Adrenal gland (tissue), 12 donors: ENCODE data around the gene TACC2. TPM values are rescaled to one million over a fixed set of nuclear protein-coding genes. Genes with fewer than 3 reads are reported as not detected.

Experiments used
- DNase-seq, 7 donors: peaks; one replicate each; pipeline ENCODE4 v3.0.0-alpha.2; 2019 to 2020
- H3K27ac ChIP-seq, 5 donors: fragments of 200-600 bp; sonication (generic) in 4 of 5; 1 replicate in 3 of 5; 2 replicates in 2 of 5; pipeline versions ENCODE4 v1.5.1 to v1.8.0; 2016 to 2020; ENCODE audit warnings: mild to moderate bottlenecking in 1 of 5
- H3K27me3 ChIP-seq: fragments of 200-600 bp; 2 replicates; pipeline ENCODE4 v1.8.0; 2021
- H3K36me3 ChIP-seq, 2 donors: fragments of 200-600 bp; replicated peaks in 1 of 2; 1 replicate in 1 of 2; 2 replicates in 1 of 2; pipeline versions ENCODE4 v1.5.1 to v1.8.0; 2018 to 2022
- H3K4me1 ChIP-seq, 2 donors: fragments of 200-600 bp; replicated peaks in 1 of 2; 1 replicate in 1 of 2; 2 replicates in 1 of 2; pipeline versions ENCODE4 v1.5.1 to v1.8.0; 2018 to 2021
- H3K4me3 ChIP-seq, 4 donors: fragments of 200-600 bp; sonication (generic) in 3 of 4; one replicate each; pipeline ENCODE4 v1.5.1; 2016 to 2018
- H3K9me3 ChIP-seq, 3 donors: fragments of 200-600 bp; sonication (generic) in 1 of 3; replicated peaks in 1 of 3; 1 replicate in 2 of 3; 2 replicates in 1 of 3; pipeline versions ENCODE4 v1.5.1 to v1.8.0; 2016 to 2021
- POLR2A ChIP-seq, 2 donors: fragments of 450-650 bp; IDR thresholded peaks; one replicate each; pipeline ENCODE4 v1.6.1; 2017; ENCODE audit warnings: antibody characterized with exemption in 2 of 2, mild to moderate bottlenecking in 2 of 2, moderate library complexity in 1 of 2
- WGBS, 4 donors: extraction: QIAGEN DNeasy Blood & Tissue Kit in 2 of 4; methylation state at CpG; one replicate each; pipeline versions ENCODE4 v1.1.5 to v1.1.7; 2013 to 2017; 5-methylcytosine and 5-hydroxymethylcytosine counted together
- intact Hi-C, 2 donors: fragments of 100-400 bp; cut with DNase I; formaldehyde crosslinking; loops; one replicate each; pipeline versions ENCODE4 v1.14.1 to v1.15.0; 2022 to 2023
- polyA plus RNA-seq, 3 donors: library from polyadenylated mRNA; stranded (reverse); fragments of 200-250 nt in 2 of 3; fragments of 350-450 nt in 1 of 3; fragmentation: Illumina TruSeq in 1 of 3; extraction: RNeasy Lipid Tissue Mini Kit (QIAGEN cat#74804) in 1 of 3; gene quantifications; one replicate each; pipeline ENCODE4 v1.2.3, GENCODE V29; 2013 to 2014
- total RNA-seq, 9 donors: library from RNA; depleted of rRNA in 4 of 9; stranded (reverse); fragments of >200 nt in 4 of 9; fragments of 120-200 nt in 1 of 9; fragmentation: NEBNext Ultra II Directional in 1 of 9; extraction: Animal tissue kit (Norgen Biotek cat#: 25700) in 1 of 9; gene quantifications; one replicate each; pipeline versions ENCODE4 v1.1.0 to v1.2.4, GENCODE V29; 2013 to 2023
- TF ChIP-seq, protein P1 (sequence below), 6 experiments: fragments of 450-650 bp in 4 of 6; fragments of 200-600 bp in 2 of 6; sonication (generic) in 1 of 6; IDR thresholded peaks; 1 replicate in 5 of 6; 2 replicates in 1 of 6; pipeline versions ENCODE4 v1.5.1 to v1.8.0; 2016 to 2021; ENCODE audit warnings: antibody characterized with exemption in 6 of 6, mild to moderate bottlenecking in 2 of 6, moderate library complexity in 1 of 6
- donor health status: healthy with polysubstance abuse.
- donor health status: Bipolar disorder and iron deficiency.
- donor health status: DM: yes; HTN: yes; CAD: no.
- donor health status: DM: no; HTN: no; CAD: no.
- donor health status: DM: no; HTN: no; CAD: no.
- donor health status: DM: yes; HTN: yes; CAD: no.

Gene TACC2
- total and polyA plus RNA-seq, 12 donors: 11.3 to 45.7 (median 26.3) TPM

- Histone ChIP-seq H3K27ac (peak overlapping the region; percentile 24 to 90 (median 74)), H3K4me3 (peak overlapping the region in 3 of 4 donors; percentile 7 to 30 (median 9)), H3K9me3 (no peaks in the 10 kb centered on the region), H3K27me3 (no peaks in the 10 kb centered on the region), H3K4me1 (peaks cover 5 to 17% of the 10 kb centered on the region in 2 donors), H3K36me3 (no peaks in the 10 kb centered on the region)
- intact Hi-C loops: no loop called here
- TF ChIP-seq POLR2A (IDR thresholded peaks at IDR 0.05): peak in 1 of 2 donors; percentile 36
- TF ChIP-seq, protein P1, sequence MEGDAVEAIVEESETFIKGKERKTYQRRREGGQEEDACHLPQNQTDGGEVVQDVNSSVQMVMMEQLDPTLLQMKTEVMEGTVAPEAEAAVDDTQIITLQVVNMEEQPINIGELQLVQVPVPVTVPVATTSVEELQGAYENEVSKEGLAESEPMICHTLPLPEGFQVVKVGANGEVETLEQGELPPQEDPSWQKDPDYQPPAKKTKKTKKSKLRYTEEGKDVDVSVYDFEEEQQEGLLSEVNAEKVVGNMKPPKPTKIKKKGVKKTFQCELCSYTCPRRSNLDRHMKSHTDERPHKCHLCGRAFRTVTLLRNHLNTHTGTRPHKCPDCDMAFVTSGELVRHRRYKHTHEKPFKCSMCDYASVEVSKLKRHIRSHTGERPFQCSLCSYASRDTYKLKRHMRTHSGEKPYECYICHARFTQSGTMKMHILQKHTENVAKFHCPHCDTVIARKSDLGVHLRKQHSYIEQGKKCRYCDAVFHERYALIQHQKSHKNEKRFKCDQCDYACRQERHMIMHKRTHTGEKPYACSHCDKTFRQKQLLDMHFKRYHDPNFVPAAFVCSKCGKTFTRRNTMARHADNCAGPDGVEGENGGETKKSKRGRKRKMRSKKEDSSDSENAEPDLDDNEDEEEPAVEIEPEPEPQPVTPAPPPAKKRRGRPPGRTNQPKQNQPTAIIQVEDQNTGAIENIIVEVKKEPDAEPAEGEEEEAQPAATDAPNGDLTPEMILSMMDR (IDR thresholded peaks at IDR 0.05): peak in 1 of 6 experiments; percentile 20
- WGBS, 4 donors: 34 to 47% (median 39%) methylated on average over 5 of the region's 5 CpGs
- DNase-seq: peak; percentile 74 to 89 (median 87)
Measured at GRCh38 chr10:122128357-122128756, 139.4 kb downstream of the TACC2 start.

- Histone ChIP-seq H3K27ac (no peak overlapping the region), H3K9me3 (no peaks in the 10 kb centered on the region), H3K27me3 (no peaks in the 10 kb centered on the region), H3K4me1 (peaks cover 5 to 17% of the 10 kb centered on the region in 2 donors), H3K36me3 (no peaks in the 10 kb centered on the region), H3K4me3 (no peak overlapping the region)
- intact Hi-C loops: no loop called here
- TF ChIP-seq, protein P1 (IDR thresholded peaks at IDR 0.05): no peak
- no peak for TF ChIP-seq POLR2A (IDR thresholded peaks at IDR 0.05)
- DNase-seq: no peak
- 86 to 95% (median 89%) methylated on average over 8 of the region's 8 CpGs for WGBS, 4 donors
Measured at GRCh38 chr10:122130474-122131110, 141.6 kb downstream of the TACC2 start.

- WGBS, 4 donors: 85 to 88% (median 87%) methylated on average over 15 of the region's 15 CpGs
- Histone ChIP-seq H3K27ac (no peak overlapping the region), H3K4me3 (no peak overlapping the region), H3K4me1 (peaks cover 0 to 11% of the 10 kb centered on the region in 2 donors), H3K27me3 (no peaks in the 10 kb centered on the region), H3K9me3 (no peaks in the 10 kb centered on the region), H3K36me3 (no peaks in the 10 kb centered on the region)
- DNase-seq: no peak
- intact Hi-C loops: no loop called here
- no peak for TF ChIP-seq POLR2A (IDR thresholded peaks at IDR 0.05)
- TF ChIP-seq, protein P1 (IDR thresholded peaks at IDR 0.05): no peak
Measured at GRCh38 chr10:122132331-122132755, 143.4 kb downstream of the TACC2 start.

DNA sequence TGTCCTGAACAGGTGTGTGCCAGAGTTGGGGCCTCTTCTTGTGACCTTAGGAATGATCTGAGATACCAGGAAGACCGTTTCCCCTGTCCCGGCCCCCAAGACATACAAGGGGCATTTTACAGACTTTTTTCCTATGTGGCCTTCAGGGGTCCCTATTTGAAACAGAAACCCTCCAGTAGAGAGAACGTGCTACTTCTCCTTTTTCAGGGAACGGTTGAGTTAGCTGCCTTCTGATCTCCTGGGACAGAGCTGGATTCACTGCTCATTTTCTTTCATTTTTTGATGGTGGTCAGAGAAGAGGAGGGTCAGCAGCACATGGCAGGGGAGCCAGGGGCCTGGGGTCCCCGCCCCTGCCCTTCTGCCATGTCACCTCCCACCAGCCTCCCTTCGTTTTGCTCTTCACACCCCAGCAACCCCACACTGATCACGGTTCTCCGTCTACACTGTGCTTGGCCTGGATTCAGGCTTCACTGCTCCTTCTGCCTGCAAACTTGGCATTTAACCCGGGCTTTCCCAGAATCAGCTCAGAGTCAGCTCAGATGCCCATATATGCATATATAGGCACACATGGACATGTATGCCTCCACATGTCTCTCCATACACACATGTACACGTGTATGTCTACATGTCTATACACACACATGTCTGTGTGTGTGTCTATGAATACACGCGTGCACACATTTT is 144.1 kb downstream of the TACC2 start:
- 81 to 85% (median 84%) methylated on average over 12 of the region's 12 CpGs for WGBS, 4 donors
- no peak overlapping the region for H3K4me3 ChIP-seq
- no peak for TF ChIP-seq POLR2A (IDR thresholded peaks at IDR 0.05)
- TF ChIP-seq, protein P1 (IDR thresholded peaks at IDR 0.05): no peak
- H3K4me1 ChIP-seq: peaks cover 0 to 6% of the 10 kb centered on the region in 2 donors
- H3K27me3 ChIP-seq: no peaks in the 10 kb centered on the region
- no peaks in the 10 kb centered on the region for H3K9me3 ChIP-seq
- no peak overlapping the region for H3K27ac ChIP-seq
- H3K36me3 ChIP-seq: no peaks in the 10 kb centered on the region
- DNase-seq: no peak
- intact Hi-C loops: no loop called here
